AG09309 (cell line): ENCODE measurements around the gene AMACR.

Experiments used
- DNase-seq: peaks from one replicate; pipeline ENCODE4 v3.0.0-alpha.2; 2010; ENCODE audit warnings: low read depth
- H3K4me3 ChIP-seq: 2 replicates; pipeline ENCODE4 v1.5.1; 2011; ENCODE audit warnings: mild to moderate bottlenecking, low read depth, low read length, moderate library complexity; ENCODE audit not compliant: control insufficient read depth
- CTCF ChIP-seq: IDR thresholded peaks from 2 replicates; pipeline ENCODE4 v1.5.1; 2011; ENCODE audit warnings: mild to moderate bottlenecking, low read depth, low read length, inconsistent platforms; ENCODE audit not compliant: insufficient read depth, control insufficient read depth; ENCODE audit errors: missing control alignments

AMACR gene

GRCh38 chr5:33992864-33993263 lies 15.0 kb downstream of the AMACR start:
- no peak for DNase-seq
- no peak for TF ChIP-seq CTCF

GRCh38 chr5:33985447-33985846 lies 22.4 kb downstream of the AMACR start:
- DNase-seq: no peak
- H3K4me3 ChIP-seq: no peak overlapping the region
- TF ChIP-seq CTCF: no peak

More at GRCh38 chr5:33992864-33993263, 15.0 kb downstream of the AMACR start:
- H3K4me3 ChIP-seq: no peak overlapping the region

GRCh38 chr5:33984671-33985124 lies 23.2 kb downstream of the AMACR start, which contains the start of gene SLC45A2:
Gene SLC45A2 (minus strand): TSS chr5:33984693. CDS start chr5:33984583, 110 bp downstream.
- no peak within 1 kb of the TSS for H3K4me3 ChIP-seq
- no peak for TF ChIP-seq CTCF
- DNase-seq: no peak

GRCh38 chr5:33984178-33984577 lies 23.7 kb downstream of the AMACR start:
- H3K4me3 ChIP-seq: no peak overlapping the region
- no peak for TF ChIP-seq CTCF
- DNase-seq: no peak

GRCh38 chr5:33981408-33982162 lies 26.3 kb downstream of the AMACR start:
- DNase-seq: no peak
- no peak for TF ChIP-seq CTCF
- H3K4me3 ChIP-seq: no peak overlapping the region

GRCh38 chr5:33980030-33980429 lies 27.8 kb downstream of the AMACR start:
- no peak overlapping the region for H3K4me3 ChIP-seq
- TF ChIP-seq CTCF: no peak
- no peak for DNase-seq
